ENCODE results near the gene TAP2.

TAP2 gene

GRCh38 chr6:32853541-32854375 is 15.2 kb upstream of the TAP2 start, which contains the start of the genes PSMB9 and TAP1:
Gene PSMB9 (plus strand): TSS chr6:32854192. CDS start chr6:32854230, 38 bp downstream.
Gene TAP1 (minus strand): TSS chr6:32853704. CDS start chr6:32853636, 68 bp downstream.
- DNase-seq, result peak; percentile 96

- peak; percentile 35 for DNase-seq
Measured at GRCh38 chr6:32852844-32853540, 14.5 kb upstream of the TAP2 start.

GRCh38 chr6:32852018-32852843 is 13.7 kb upstream of the TAP2 start:
- peak; percentile 31 for DNase-seq

GRCh38 chr6:32851025-32851424 is 12.5 kb upstream of the TAP2 start:
- DNase-seq, result no peak

GRCh38 chr6:32849126-32849525 is 10.6 kb upstream of the TAP2 start:
- DNase-seq, result no peak

GRCh38 chr6:32847795-32848194 is 9.3 kb upstream of the TAP2 start:
- DNase-seq, result no peak

- DNase-seq, result no peak
Measured at GRCh38 chr6:32847004-32847403, 8.5 kb upstream of the TAP2 start.

GRCh38 chr6:32845384-32845884 is 6.9 kb upstream of the TAP2 start:
- peak; percentile 33 for DNase-seq

- peak; percentile 42 for DNase-seq
Measured at GRCh38 chr6:32844839-32845383, 6.4 kb upstream of the TAP2 start.

GRCh38 chr6:32843979-32844838 is 5.7 kb upstream of the TAP2 start, which contains the start of gene PSMB8:
Gene PSMB8 (minus strand): TSS chr6:32844047. CDS start chr6:32843996, 51 bp downstream.
- peak; percentile 98 for DNase-seq

- peak; percentile 70 for DNase-seq
Measured at GRCh38 chr6:32843331-32843978, 4.9 kb upstream of the TAP2 start.

- DNase-seq, result no peak
Measured at GRCh38 chr6:32842690-32843089, 4.2 kb upstream of the TAP2 start.

- no peak for DNase-seq
Measured at GRCh38 chr6:32842021-32842650, 3.6 kb upstream of the TAP2 start.

- no peak for DNase-seq
Measured at GRCh38 chr6:32840604-32841246, 2.2 kb upstream of the TAP2 start.

GRCh38 chr6:32839356-32839755 is 817 bp upstream of the TAP2 start:
- no peak for DNase-seq

GRCh38 chr6:32837651-32838113 is 857 bp downstream of the TAP2 start:
- no peak for DNase-seq

GRCh38 chr6:32836873-32837272 is 1.7 kb downstream of the TAP2 start:
- DNase-seq, result no peak

- no peak for DNase-seq
Measured at GRCh38 chr6:32835167-32835893, 3.2 kb downstream of the TAP2 start.

- DNase-seq, result no peak
Measured at GRCh38 chr6:32833664-32834063, 4.9 kb downstream of the TAP2 start.

All from DMS79 treated with DMSO at 0.1 percent for 48 hours (cell line).